Neural cell (in vitro differentiated cells): Measurements from ENCODE around the gene IFT52. TPM values are rescaled to one million over a fixed set of nuclear protein-coding genes. Genes with fewer than 3 reads are reported as not detected.

ENCODE experiments used
- H2AFZ ChIP-seq: fragments of 200-600, 300-800 bp; sonication (generic), shearing (Covaris generic); 2 replicates; pipeline ENCODE4 v1.6.0; 2014; ENCODE audit warnings: low read depth, mild to moderate bottlenecking, antibody characterized with exemption, low read length, moderate library complexity
- H3F3A ChIP-seq: fragments of 200-600 bp; shearing (Covaris generic); 2 replicates; pipeline ENCODE4 v1.6.1; 2016; ENCODE audit warnings: mild to moderate bottlenecking, moderate library complexity, mixed read lengths, antibody characterized with exemption, low read length; ENCODE audit not compliant: insufficient read depth, poor library complexity, severe bottlenecking
- H3K27ac ChIP-seq: fragments of 200-600, 300-800 bp; sonication (generic), shearing (Covaris generic); 2 replicates; pipeline ENCODE4 v1.5.1; 2014; ENCODE audit warnings: mild to moderate bottlenecking, low read length, moderate library complexity
- H3K27me3 ChIP-seq: fragments of 300-800, 200-600 bp; sonication (generic), shearing (Covaris generic); 2 replicates; pipeline ENCODE4 v1.6.0; 2014; ENCODE audit warnings: mild to moderate bottlenecking, low read depth, low read length, moderate library complexity; ENCODE audit not compliant: insufficient read depth
- H3K36me3 ChIP-seq: fragments of 300-800, 200-600 bp; sonication (generic), shearing (Covaris generic); 2 replicates; pipeline ENCODE4 v1.5.1; 2014; ENCODE audit warnings: mild to moderate bottlenecking, antibody characterized with exemption, low read length, moderate library complexity; ENCODE audit not compliant: insufficient read depth
- H3K4me2 ChIP-seq: fragments of 300-800, 200-600 bp; sonication (generic), shearing (Covaris generic); 2 replicates; pipeline ENCODE4 v1.6.0; 2014; ENCODE audit warnings: mild to moderate bottlenecking, low read length
- H3K4me3 ChIP-seq: fragments of 300-800, 200-600 bp; sonication (generic), shearing (Covaris generic); 2 replicates; pipeline ENCODE4 v1.5.1; 2014; ENCODE audit warnings: mild to moderate bottlenecking, low read length, moderate library complexity
- H3K79me2 ChIP-seq: fragments of 200-600 bp; shearing (Covaris generic); replicated peaks from 2 replicates; pipeline ENCODE4 v1.6.0; 2014; ENCODE audit warnings: mild to moderate bottlenecking, low read length, moderate library complexity; ENCODE audit not compliant: insufficient read depth
- H3K9ac ChIP-seq: fragments of 300-800, 200-600 bp; sonication (generic), shearing (Covaris generic); 2 replicates; pipeline ENCODE4 v1.6.1; 2016; ENCODE audit warnings: mild to moderate bottlenecking, low read length, mixed read lengths
- H3K9me2 ChIP-seq: fragments of 200-600 bp; shearing (Covaris generic); 2 replicates; pipeline ENCODE4 v1.6.1; 2016; ENCODE audit warnings: mild to moderate bottlenecking, low read length, mixed read lengths; ENCODE audit not compliant: insufficient read depth
- H3K9me3 ChIP-seq: fragments of 200-600, 300-800 bp; sonication (generic), shearing (Covaris generic); 2 replicates; pipeline ENCODE4 v1.6.1; 2016; ENCODE audit warnings: mild to moderate bottlenecking, mixed run types, low read length, moderate library complexity, mixed read lengths
- H4K20me1 ChIP-seq: fragments of 200-600 bp; shearing (Covaris generic); 2 replicates; pipeline ENCODE4 v1.6.1; 2016; ENCODE audit warnings: mild to moderate bottlenecking, mixed run types; ENCODE audit not compliant: insufficient read depth
- CTCF ChIP-seq: fragments of 450-650 bp; IDR thresholded peaks from 2 replicates; pipeline ENCODE4 v1.5.1; 2014; ENCODE audit warnings: antibody characterized with exemption, mild to moderate bottlenecking, moderate library complexity; ENCODE audit not compliant: poor library complexity, severe bottlenecking
- EP300 ChIP-seq: fragments of 450-650 bp; conservative IDR thresholded peaks from 2 replicates; pipeline ENCODE4 v1.6.1; 2014; ENCODE audit warnings: antibody characterized with exemption, mild to moderate bottlenecking, moderate library complexity; ENCODE audit not compliant: poor library complexity, severe bottlenecking
- EZH2 ChIP-seq: fragments of 200-600, 300-800 bp; shearing (Covaris generic), sonication (generic); IDR thresholded peaks from 2 replicates; pipeline ENCODE4 v1.6.1; 2014; ENCODE audit warnings: antibody characterized with exemption, low read length, borderline replicate concordance, mild to moderate bottlenecking; ENCODE audit not compliant: insufficient read depth, poor library complexity, severe bottlenecking
- MXI1 ChIP-seq: fragments of 450-650 bp; conservative IDR thresholded peaks from 2 replicates; pipeline ENCODE4 v1.6.1; 2014; ENCODE audit warnings: antibody characterized with exemption, mild to moderate bottlenecking; ENCODE audit not compliant: poor library complexity, severe bottlenecking
- POLR2AphosphoS5 ChIP-seq: IDR thresholded peaks from 2 replicates; pipeline ENCODE4 v1.6.1; 2012
- RAD21 ChIP-seq: fragments of 450-650 bp; conservative IDR thresholded peaks from 2 replicates; pipeline ENCODE4 v1.6.1; 2014; ENCODE audit warnings: antibody characterized with exemption, mild to moderate bottlenecking, moderate library complexity
- REST ChIP-seq: IDR thresholded peaks from 2 replicates; pipeline ENCODE4 v1.6.1; 2012; ENCODE audit warnings: borderline replicate concordance
- SMC3 ChIP-seq: fragments of 450-650 bp; conservative IDR thresholded peaks from 2 replicates; pipeline ENCODE4 v1.6.1; 2014; ENCODE audit warnings: antibody characterized with exemption, mild to moderate bottlenecking, moderate library complexity; ENCODE audit not compliant: poor library complexity
- TAF1 ChIP-seq: IDR thresholded peaks from 2 replicates; pipeline ENCODE4 v1.6.1; 2012; ENCODE audit warnings: low read depth
- polyA plus RNA-seq: library from polyadenylated mRNA; depleted of rRNA; stranded (reverse); fragments of >200 nt; gene quantifications from 2 replicates; pipeline ENCODE4 v1.2.3, GENCODE V29; 2014

Gene IFT52
- polyA plus RNA-seq, 1 donor from 2014 or later = 144 TPM

GRCh38 chr20:43563429-43563828 is 27.3 kb upstream of the IFT52 start:
- Histone ChIP-seq H2AFZ (no peak overlapping the region), H3K9ac (no peak overlapping the region), H3K9me2 (no peaks in the 10 kb centered on the region), H3K79me2 (no peaks in the 10 kb centered on the region), H3K27ac (no peak overlapping the region), H3K27me3 (no peaks in the 10 kb centered on the region), H4K20me1 (no peaks in the 10 kb centered on the region), H3K36me3 (no peaks in the 10 kb centered on the region), H3K4me3 (no peak overlapping the region), H3K4me2 (no peak overlapping the region), H3K9me3 (no peaks in the 10 kb centered on the region), H3F3A (no peaks in the 10 kb centered on the region)
- no peak for TF ChIP-seq EP300
- TF ChIP-seq MXI1 = no peak
- no peak for TF ChIP-seq REST
- TF ChIP-seq EZH2 = no peak
- TF ChIP-seq SMC3 = no peak
- no peak for TF ChIP-seq RAD21
- no peak for TF ChIP-seq CTCF
- no peak for TF ChIP-seq TAF1
- TF ChIP-seq POLR2AphosphoS5 = no peak

- H3K9me2 ChIP-seq = no peaks in the 10 kb centered on the region
- no peak overlapping the region for H3K27ac ChIP-seq
- H3K36me3 ChIP-seq = no peaks in the 10 kb centered on the region
These were observed 26.7 kb upstream of the IFT52 start for GRCh38 chr20:43563991-43564390.

GRCh38 chr20:43564455-43564854 is 26.3 kb upstream of the IFT52 start:
- Histone ChIP-seq H3K9me3 (no peaks in the 10 kb centered on the region), H2AFZ (no peak overlapping the region), H3K27ac (no peak overlapping the region), H3K4me2 (no peak overlapping the region), H3F3A (no peaks in the 10 kb centered on the region), H3K9ac (no peak overlapping the region), H4K20me1 (no peaks in the 10 kb centered on the region), H3K4me3 (no peak overlapping the region), H3K36me3 (no peaks in the 10 kb centered on the region), H3K27me3 (no peaks in the 10 kb centered on the region), H3K9me2 (no peaks in the 10 kb centered on the region), H3K79me2 (no peaks in the 10 kb centered on the region)
- no peak for TF ChIP-seq REST
- TF ChIP-seq MXI1 = no peak
- no peak for TF ChIP-seq TAF1
- TF ChIP-seq POLR2AphosphoS5 = no peak
- no peak for TF ChIP-seq EZH2
- no peak for TF ChIP-seq RAD21
- TF ChIP-seq SMC3 = no peak

More at GRCh38 chr20:43563991-43564390, 26.7 kb upstream of the IFT52 start:
- Histone ChIP-seq H3K4me3 (no peak overlapping the region), H3K4me2 (no peak overlapping the region), H3F3A (no peaks in the 10 kb centered on the region), H3K79me2 (no peaks in the 10 kb centered on the region), H4K20me1 (no peaks in the 10 kb centered on the region), H2AFZ (no peak overlapping the region), H3K9me3 (no peaks in the 10 kb centered on the region), H3K27me3 (no peaks in the 10 kb centered on the region), H3K9ac (no peak overlapping the region)
- TF ChIP-seq RAD21 = no peak
